Sigmoid colon (tissue), 7 donors: ENCODE measurements around the gene TNNI3K. TPM values are rescaled to one million over a fixed set of nuclear protein-coding genes. Genes with fewer than 3 reads are reported as not detected.
A peak's percentile ranks its signal among the peaks of the same experiment; 100 is the strongest.

ENCODE experiments used
- DNase-seq: peaks from one replicate; pipeline ENCODE4 v3.0.0-alpha.2; 2019
- H3K27ac ChIP-seq, 4 donors: fragments of 200-600 bp; sonication (generic); one replicate each; pipeline ENCODE4 v1.5.1; 2016 to 2019; ENCODE audit warnings: mild to moderate bottlenecking in 1 of 4
- H3K27me3 ChIP-seq, 3 donors: fragments of 200-600 bp; sonication (generic); one replicate each; pipeline ENCODE4 v1.5.1; 2019; ENCODE audit warnings: mild to moderate bottlenecking in 1 of 3
- H3K36me3 ChIP-seq, 4 donors: fragments of 200-600 bp; sonication (generic); one replicate each; pipeline ENCODE4 v1.5.1; 2016 to 2019
- H3K4me1 ChIP-seq, 4 donors: fragments of 200-600 bp; sonication (generic); one replicate each; pipeline ENCODE4 v1.5.1; 2017 to 2019
- H3K4me3 ChIP-seq, 4 donors: fragments of 200-600 bp; sonication (generic); one replicate each; pipeline ENCODE4 v1.5.1; 2017 to 2019; ENCODE audit warnings: mild to moderate bottlenecking in 2 of 4, moderate library complexity in 1 of 4
- H3K9me3 ChIP-seq, 4 donors: fragments of 200-600 bp in 3 of 4; sonication (generic) in 3 of 4; one replicate each; pipeline versions ENCODE4 v1.5.1 to v1.6.1; 2013 to 2019
- EP300 ChIP-seq, 4 donors: sonication (generic); formaldehyde crosslinking; IDR thresholded peaks; one replicate each; pipeline ENCODE4 v1.6.1; 2017; ENCODE audit warnings: antibody characterized with exemption in 4 of 4
- POLR2A ChIP-seq, 2 donors: fragments of 450-650 bp; IDR thresholded peaks; one replicate each; pipeline ENCODE4 v1.6.1; 2016; ENCODE audit warnings: antibody characterized with exemption in 2 of 2, mild to moderate bottlenecking in 2 of 2, moderate library complexity in 2 of 2
- POLR2AphosphoS5 ChIP-seq, 4 donors: sonication (generic); formaldehyde crosslinking; IDR thresholded peaks; one replicate each; pipeline ENCODE4 v1.6.1; 2017; ENCODE audit warnings: antibody characterized with exemption in 4 of 4
- WGBS, 2 donors: extraction: QIAGEN DNeasy Blood & Tissue Kit; methylation state at CpG; one replicate each; pipeline ENCODE4 v1.1.7; 2013; 5-methylcytosine and 5-hydroxymethylcytosine counted together
- intact Hi-C: fragments of 100-400 bp; cut with DNase I; formaldehyde crosslinking; loops from one replicate; pipeline ENCODE4 v1.15.1; 2023
- polyA plus RNA-seq, 3 donors: library from polyadenylated mRNA; stranded (reverse); fragments of 200-250 nt; gene quantifications; one replicate each; pipeline ENCODE4 v1.2.3, GENCODE V29; 2013
- total RNA-seq, 4 donors: library from RNA; depleted of rRNA; stranded (reverse); fragments of >200 nt; gene quantifications; one replicate each; pipeline ENCODE4 v1.1.0, GENCODE V29; 2016
- TF ChIP-seq, protein P1 (sequence below), 4 experiments: fragments of 450-650 bp in 3 of 4; fragments of 200-600 bp in 1 of 4; IDR thresholded peaks; one replicate each; pipeline ENCODE4 v1.5.1; 2016 to 2019; ENCODE audit warnings: antibody characterized with exemption in 4 of 4, mild to moderate bottlenecking in 3 of 4, moderate library complexity in 2 of 4
- donor health status: healthy with polysubstance abuse.
- donor health status: Bipolar disorder and iron deficiency.
- donor health status: healthy.

The TNNI3K gene
- total and polyA plus RNA-seq, 7 donors: 0.45 to 6.9 (median 3.8) TPM; not detected in 1

DNA sequence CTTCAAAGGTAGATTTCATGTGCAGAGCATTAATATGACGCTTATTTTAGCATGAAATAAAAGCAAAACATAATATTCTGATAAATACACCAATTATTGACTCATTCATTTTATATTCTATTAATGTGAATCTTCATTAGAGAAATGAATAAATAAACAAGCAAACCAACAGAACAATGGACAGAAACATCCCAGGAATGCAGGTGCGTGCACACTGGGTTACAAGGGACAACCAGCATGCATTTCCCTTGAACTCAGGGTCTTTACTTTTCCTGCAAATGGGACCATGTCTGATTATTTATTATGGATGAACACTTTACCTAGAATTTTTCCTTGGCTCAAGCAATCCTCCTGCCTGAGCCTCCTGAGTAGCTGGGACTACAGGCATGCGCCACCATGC, 263.7 kb downstream of the TNNI3K start:
- intact Hi-C loops: no loop called here
- TF ChIP-seq, protein P1, sequence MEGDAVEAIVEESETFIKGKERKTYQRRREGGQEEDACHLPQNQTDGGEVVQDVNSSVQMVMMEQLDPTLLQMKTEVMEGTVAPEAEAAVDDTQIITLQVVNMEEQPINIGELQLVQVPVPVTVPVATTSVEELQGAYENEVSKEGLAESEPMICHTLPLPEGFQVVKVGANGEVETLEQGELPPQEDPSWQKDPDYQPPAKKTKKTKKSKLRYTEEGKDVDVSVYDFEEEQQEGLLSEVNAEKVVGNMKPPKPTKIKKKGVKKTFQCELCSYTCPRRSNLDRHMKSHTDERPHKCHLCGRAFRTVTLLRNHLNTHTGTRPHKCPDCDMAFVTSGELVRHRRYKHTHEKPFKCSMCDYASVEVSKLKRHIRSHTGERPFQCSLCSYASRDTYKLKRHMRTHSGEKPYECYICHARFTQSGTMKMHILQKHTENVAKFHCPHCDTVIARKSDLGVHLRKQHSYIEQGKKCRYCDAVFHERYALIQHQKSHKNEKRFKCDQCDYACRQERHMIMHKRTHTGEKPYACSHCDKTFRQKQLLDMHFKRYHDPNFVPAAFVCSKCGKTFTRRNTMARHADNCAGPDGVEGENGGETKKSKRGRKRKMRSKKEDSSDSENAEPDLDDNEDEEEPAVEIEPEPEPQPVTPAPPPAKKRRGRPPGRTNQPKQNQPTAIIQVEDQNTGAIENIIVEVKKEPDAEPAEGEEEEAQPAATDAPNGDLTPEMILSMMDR (IDR thresholded peaks at IDR 0.05): no peak
- TF ChIP-seq POLR2A (IDR thresholded peaks at IDR 0.05): no peak
- no peak for TF ChIP-seq EP300 (IDR thresholded peaks at IDR 0.05)
- TF ChIP-seq POLR2AphosphoS5 (IDR thresholded peaks at IDR 0.05): no peak
- H3K36me3 ChIP-seq: no peaks in the 10 kb centered on the region
- H3K27me3 ChIP-seq: no peaks in the 10 kb centered on the region
- H3K4me1 ChIP-seq: no peaks in the 10 kb centered on the region
- no peak overlapping the region for H3K27ac ChIP-seq
- no peaks in the 10 kb centered on the region for H3K9me3 ChIP-seq
- DNase-seq: no peak
- WGBS, 2 donors: 59 to 84% methylated on average over 3 of the region's 3 CpGs
- H3K4me3 ChIP-seq: no peak overlapping the region

DNA sequence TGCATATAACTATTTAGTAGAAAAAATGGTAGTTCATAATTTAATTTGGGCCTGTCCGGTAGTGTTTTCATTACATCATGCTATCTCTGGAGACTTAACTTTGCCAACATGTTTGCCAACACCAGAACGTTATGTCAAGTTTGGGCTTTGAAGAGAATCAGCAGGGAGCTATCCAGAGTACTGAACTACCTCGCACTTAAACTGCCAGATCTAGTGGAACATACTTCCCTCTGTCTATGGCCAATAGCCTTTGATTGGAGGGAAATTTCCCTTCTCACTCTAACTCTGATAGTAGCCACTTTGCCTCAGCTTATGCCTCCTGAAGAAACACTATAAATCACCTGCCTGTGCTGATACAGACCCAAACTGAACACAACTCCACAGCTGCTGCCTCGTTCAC, 267.2 kb downstream of the TNNI3K start:
- Histone ChIP-seq H3K4me3 (no peak overlapping the region), H3K27ac (no peak overlapping the region), H3K4me1 (peaks cover 0 to 8% (median 2%) of the 10 kb centered on the region in 4 donors), H3K27me3 (no peaks in the 10 kb centered on the region), H3K36me3 (no peaks in the 10 kb centered on the region), H3K9me3 (no peaks in the 10 kb centered on the region)
- WGBS, 2 donors: 36 to 37% methylated on average over 4 of the region's 4 CpGs
- no peak for TF ChIP-seq EP300 (IDR thresholded peaks at IDR 0.05)
- no peak for TF ChIP-seq POLR2AphosphoS5 (IDR thresholded peaks at IDR 0.05)
- no peak for TF ChIP-seq POLR2A (IDR thresholded peaks at IDR 0.05)
- TF ChIP-seq, protein P1 (IDR thresholded peaks at IDR 0.05): no peak
- DNase-seq: no peak
- intact Hi-C loops: no loop called here

DNA sequence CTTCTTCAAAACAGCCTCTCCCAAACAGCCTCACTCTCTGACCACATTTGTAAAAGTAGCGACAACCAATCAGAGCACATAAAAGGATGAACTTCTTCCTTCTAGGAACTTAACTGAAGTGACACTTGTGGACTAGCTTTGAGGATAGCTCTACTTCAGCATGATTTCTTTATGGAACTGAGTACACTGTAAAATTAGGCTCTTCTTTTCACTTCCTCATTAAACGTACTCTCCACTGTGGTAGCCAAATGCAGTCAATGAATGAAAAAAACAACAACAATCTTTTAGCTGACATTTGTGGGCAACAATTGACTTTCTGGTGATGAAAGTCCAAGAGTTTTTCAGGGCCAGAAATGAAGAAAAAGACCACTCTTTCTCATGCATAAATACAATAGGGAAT, 267.7 kb downstream of the TNNI3K start:
- intact Hi-C loops: no loop called here
- no peak overlapping the region for H3K4me3 ChIP-seq
- 56 to 69% methylated on average over 2 of the region's 2 CpGs for WGBS, 2 donors
- H3K27me3 ChIP-seq: no peaks in the 10 kb centered on the region
- H3K4me1 ChIP-seq: peaks cover 0 to 8% (median 2%) of the 10 kb centered on the region in 4 donors
- no peak overlapping the region for H3K27ac ChIP-seq
- no peak for DNase-seq
- no peaks in the 10 kb centered on the region for H3K9me3 ChIP-seq
- no peaks in the 10 kb centered on the region for H3K36me3 ChIP-seq
- no peak for TF ChIP-seq EP300 (IDR thresholded peaks at IDR 0.05)
- TF ChIP-seq POLR2AphosphoS5 (IDR thresholded peaks at IDR 0.05): no peak
- TF ChIP-seq, protein P1 (IDR thresholded peaks at IDR 0.05): no peak
- no peak for TF ChIP-seq POLR2A (IDR thresholded peaks at IDR 0.05)

DNA sequence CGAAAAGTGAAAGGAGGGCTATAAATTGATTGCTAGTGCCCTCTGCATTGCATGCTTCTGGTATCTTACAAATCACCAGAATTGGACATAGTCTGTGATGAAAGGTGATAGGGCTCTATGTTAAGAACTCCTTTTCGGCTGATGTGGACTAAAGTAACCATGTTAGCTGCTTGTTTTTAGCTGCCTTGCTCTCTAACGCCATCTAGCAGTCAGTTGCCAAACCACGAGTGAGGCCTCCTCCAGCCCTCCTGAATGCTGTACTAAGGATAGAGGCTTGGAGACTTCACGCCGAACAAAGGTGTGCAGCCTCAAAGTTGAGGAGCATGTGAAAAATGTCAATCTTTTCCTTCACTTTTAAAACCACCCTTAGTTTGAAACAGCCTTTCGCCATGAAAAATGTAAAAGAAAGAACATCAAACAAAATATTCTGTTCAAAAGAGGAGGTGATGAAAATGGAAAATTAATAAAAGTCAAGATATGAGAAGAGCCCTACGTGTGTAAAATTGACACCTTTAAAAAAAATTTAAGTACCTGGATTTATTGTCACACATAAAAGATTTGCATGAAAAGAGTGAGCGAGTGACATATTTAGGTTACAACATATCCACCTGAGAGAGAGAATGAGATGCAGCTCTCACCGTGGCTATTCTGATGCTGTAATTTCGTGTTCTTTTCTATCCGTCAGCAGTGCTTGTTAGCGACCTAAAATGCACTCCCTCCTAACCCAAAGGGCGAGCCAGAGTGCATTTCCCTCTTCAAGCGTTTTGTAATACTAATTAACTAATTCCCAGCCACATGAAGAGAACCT, 269.1 kb downstream of the TNNI3K start:
- Histone ChIP-seq H3K4me1 (peaks cover 0 to 8% (median 2%) of the 10 kb centered on the region in 4 donors), H3K27me3 (no peaks in the 10 kb centered on the region), H3K9me3 (no peaks in the 10 kb centered on the region), H3K36me3 (no peaks in the 10 kb centered on the region), H3K4me3 (no peak overlapping the region), H3K27ac (no peak overlapping the region)
- intact Hi-C loops: no loop called here
- WGBS, 2 donors: 44 to 45% methylated on average over 15 of the region's 15 CpGs
- no peak for DNase-seq
- TF ChIP-seq EP300 (IDR thresholded peaks at IDR 0.05): no peak
- TF ChIP-seq, protein P1 (IDR thresholded peaks at IDR 0.05): peak in 2 of 4 experiments; percentile 36 to 47
